Activated CD8-positive, alpha-beta memory T cell treated with anti-CD3 and anti-CD28 coated beads for 36 hours (primary cell): ENCODE data around the gene ARHGEF6. TPM values are rescaled to one million over a fixed set of nuclear protein-coding genes. Genes with fewer than 3 reads are reported as not detected.
"Not testable (repeated sequence)": the region's sequence is repeated elsewhere in the genome, so short reads cannot be mapped to it uniquely, and the experiment has no call there.

ENCODE experiments used
- CTCF ChIA-PET: fragments of 350-600 bp; sonication (Branson Sonifier 250); formaldehyde crosslinking; loops from one replicate; lab custom pipeline; 2021; ENCODE audit warnings: antibody characterized with exemption; lab: Charles Lee
- POLR2A ChIA-PET: fragments of 350-600 bp; sonication (Branson Sonifier 250); formaldehyde crosslinking; loops from one replicate; lab custom pipeline; 2021; ENCODE audit warnings: antibody characterized with exemption; lab: Charles Lee
- total RNA-seq, 2 experiments: library from RNA; stranded (reverse); gene quantifications; one replicate each; pipeline ENCODE4 v1.2.3, GENCODE V29; 2021

Gene ARHGEF6
- total RNA-seq, 2 experiments from 2014 or later = 30.9 to 31.4 TPM

- ChIA-PET CTCF (no interaction called here), POLR2A (no interaction called here)
Measured at GRCh38 chrX:136794080-136794479, 13.3 kb upstream of the ARHGEF6 start.

- POLR2A ChIA-PET = no interaction called here
- CTCF ChIA-PET = no interaction called here
Measured at GRCh38 chrX:136789856-136790255, 9.1 kb upstream of the ARHGEF6 start.

DNA sequence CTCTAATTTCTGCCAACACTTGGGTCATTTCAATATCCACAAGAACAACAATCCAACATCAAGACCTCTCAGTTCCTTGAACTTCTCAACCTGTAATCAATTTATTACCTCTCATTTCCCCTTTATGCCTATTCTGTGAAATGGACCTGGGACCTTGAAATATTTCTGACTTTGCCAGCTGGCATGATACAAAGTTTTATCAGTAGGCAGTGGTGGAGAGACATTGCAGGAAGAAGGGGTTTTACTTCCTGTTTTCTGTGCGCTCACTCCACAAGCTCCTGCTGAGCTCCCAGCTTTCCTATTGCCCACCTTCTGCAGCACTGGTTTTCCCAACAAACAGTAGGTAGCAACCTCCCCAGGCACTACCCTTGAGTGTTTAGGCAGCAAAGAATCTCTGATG is 3.5 kb upstream of the ARHGEF6 start:
- ChIA-PET POLR2A (no interaction called here), CTCF (no interaction called here)

GRCh38 chrX:136783159-136783558 is 2.4 kb upstream of the ARHGEF6 start:
- ChIA-PET POLR2A (no interaction called here), CTCF (no interaction called here)

DNA sequence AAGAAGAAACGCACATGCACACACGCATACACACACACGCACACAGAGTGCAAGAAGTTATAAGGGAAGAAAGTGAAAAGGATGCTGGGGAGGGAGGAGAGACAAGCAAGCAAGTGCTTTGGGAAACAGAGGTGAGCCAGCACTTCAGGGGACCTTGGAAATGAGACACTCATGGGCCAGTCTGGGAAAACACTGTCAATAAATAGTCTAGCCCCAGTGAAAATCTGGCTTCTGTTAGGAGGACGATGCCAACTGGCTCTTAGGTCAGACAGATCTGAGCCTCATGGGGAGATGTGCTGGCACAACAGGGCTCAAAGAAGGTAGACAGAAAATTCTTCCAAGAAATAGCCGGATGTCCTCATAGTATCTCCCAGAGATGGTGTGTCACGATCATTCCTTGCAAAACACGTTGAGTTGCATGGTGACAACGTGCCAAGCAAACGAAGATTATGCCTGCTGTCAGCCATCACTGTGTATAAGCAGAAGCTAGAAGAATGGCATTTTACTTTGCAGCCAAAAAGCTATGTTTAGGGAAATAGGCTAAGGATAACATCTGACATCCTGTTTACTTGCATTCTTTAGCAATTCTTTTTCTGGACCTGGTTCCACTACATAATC is 557 bp upstream of the ARHGEF6 start:
- ChIA-PET POLR2A (interaction anchor here (1.3 to 2.2 kb wide), 2 partner anchors 13 to 99 kb away, joined by 3 to 7 read pairs; partner anchors contain the start of gene RBMX), CTCF (no interaction called here)

GRCh38 chrX:136780241-136780640 is 491 bp downstream of the ARHGEF6 start:
- ChIA-PET CTCF (no interaction called here), POLR2A (interaction anchor here (0.6 to 2.2 kb wide), 2 partner anchors 12 to 32 kb away, joined by 4 to 7 read pairs; no protein-coding TSS in a partner anchor)

DNA sequence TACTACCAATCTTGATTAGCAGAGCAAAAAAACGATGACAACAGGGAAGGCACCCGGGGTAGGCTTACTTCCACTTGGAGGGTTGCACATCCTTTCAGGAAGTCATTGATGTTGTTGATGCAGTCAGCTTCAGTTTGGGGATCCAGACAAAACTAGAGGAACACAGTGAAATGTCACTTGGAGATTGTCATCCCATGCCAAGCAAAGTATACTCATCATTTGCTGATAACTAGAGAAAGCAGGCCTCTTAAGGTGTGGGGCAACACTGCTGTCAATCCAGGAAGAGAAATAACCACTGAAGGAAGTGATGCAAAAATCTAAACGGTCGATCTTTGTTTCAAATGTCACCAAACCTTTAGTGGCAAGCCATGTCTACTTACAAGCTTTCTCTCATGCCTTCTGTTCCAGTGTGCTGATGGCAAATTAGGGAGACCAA is 1.4 kb downstream of the ARHGEF6 start:
- ChIA-PET CTCF (no interaction called here), POLR2A (interaction anchor here (2.2 kb wide), 1 partner anchor 12 kb away, joined by 7 read pairs; no protein-coding TSS in a partner anchor)

DNA sequence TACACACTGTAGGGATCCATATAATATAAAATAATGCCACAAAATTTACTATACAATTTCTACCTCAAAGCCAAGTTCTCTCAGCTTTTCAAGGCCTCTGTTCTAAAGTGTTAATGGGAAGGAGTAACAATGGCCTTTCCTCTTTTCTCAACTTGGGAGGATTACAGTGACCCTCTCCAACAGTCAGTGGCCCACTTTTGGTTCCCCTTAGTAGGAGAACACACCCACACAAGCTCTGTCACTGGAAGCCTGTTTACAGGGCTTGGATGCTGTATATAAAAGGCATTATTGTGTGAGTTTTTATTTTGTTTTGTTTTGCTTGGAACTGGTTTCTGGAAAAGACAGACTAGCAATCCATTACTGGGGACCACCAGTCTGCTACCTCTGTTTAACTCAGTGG is 1.8 kb downstream of the ARHGEF6 start:
- POLR2A ChIA-PET = interaction anchor here (0.7 to 2.2 kb wide), 2 partner anchors 11 to 15 kb away, joined by 3 to 7 read pairs; no protein-coding TSS in a partner anchor
- CTCF ChIA-PET = no interaction called here

GRCh38 chrX:136778020-136778419 is 2.7 kb downstream of the ARHGEF6 start:
- CTCF ChIA-PET = no interaction called here
- POLR2A ChIA-PET = interaction anchor here (0.7 kb wide), 1 partner anchor 14 kb away, joined by 3 read pairs; no protein-coding TSS in a partner anchor

GRCh38 chrX:136773648-136774047 is 7.1 kb downstream of the ARHGEF6 start:
- ChIA-PET CTCF (no interaction called here), POLR2A (no interaction called here)

- CTCF ChIA-PET = interaction anchor here (1.0 kb wide), 1 partner anchor 153 kb away, joined by 3 read pairs; no protein-coding TSS in a partner anchor
- POLR2A ChIA-PET = not testable (repeated sequence)
Measured at GRCh38 chrX:136771869-136772268, 8.9 kb downstream of the ARHGEF6 start.

DNA sequence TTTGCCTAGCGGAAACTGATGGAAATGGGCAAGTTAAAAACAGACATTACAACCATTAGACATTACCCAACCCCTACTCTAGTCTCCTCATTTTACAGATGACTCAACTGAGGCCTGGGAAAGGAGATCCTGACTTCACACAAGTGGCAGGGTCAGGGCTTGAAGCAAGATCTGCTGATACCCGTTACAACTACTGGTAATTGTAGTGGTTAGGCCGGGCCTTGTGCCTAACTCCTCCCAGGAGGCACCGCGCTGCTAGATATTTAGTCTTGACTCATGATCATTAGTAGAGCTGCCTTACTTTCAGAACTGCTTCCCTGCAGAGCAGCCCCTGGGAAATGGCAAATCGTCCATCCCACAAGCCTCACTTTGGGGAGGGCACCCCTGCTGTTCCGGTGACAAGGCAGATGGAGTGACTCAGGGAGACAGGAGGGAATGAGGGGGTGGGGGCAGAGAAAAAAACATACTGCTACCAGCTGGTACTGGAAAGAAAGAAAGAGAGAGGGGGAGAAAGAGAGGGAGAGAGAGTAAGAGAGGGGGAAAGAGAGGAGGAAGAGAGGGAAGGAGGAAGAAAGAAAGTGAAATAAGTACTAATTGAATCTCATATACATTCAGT is 12.2 kb downstream of the ARHGEF6 start:
- ChIA-PET POLR2A (interaction anchor here (0.7 to 1.9 kb wide), 5 partner anchors 12 to 99 kb away, joined by 3 to 8 read pairs (median 6); partner anchors contain the start of gene ARHGEF6), CTCF (no interaction called here)

GRCh38 chrX:136767104-136767941 is 13.4 kb downstream of the ARHGEF6 start:
- POLR2A ChIA-PET = interaction anchor here (0.6 to 1.9 kb wide), 7 partner anchors 11 to 270 kb away, joined by 3 to 8 read pairs (median 4); partner anchors contain the start of genes ARHGEF6 and HTATSF1
- CTCF ChIA-PET = interaction anchor here (2.0 kb wide), 1 partner anchor 15 kb away, joined by 7 read pairs; no protein-coding TSS in a partner anchor

DNA sequence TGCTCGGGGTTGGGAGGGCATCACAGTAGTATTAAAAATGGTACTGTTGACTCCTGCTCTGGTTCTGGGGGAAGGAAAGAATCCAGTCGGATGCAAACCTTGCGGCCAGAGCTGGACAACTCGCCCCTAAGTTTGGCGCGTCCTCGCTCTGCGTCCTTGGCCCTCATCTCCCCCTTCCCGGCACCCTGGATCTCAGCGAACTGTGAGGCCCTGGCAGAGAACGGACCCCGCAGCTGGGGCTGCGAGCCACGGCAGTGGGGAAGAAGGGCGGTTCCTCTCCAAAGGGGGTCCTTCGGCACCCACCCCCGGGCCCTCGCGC is 14.0 kb downstream of the ARHGEF6 start:
- POLR2A ChIA-PET = interaction anchor here (0.6 kb wide), 3 partner anchors 14 to 270 kb away, joined by 3 to 5 read pairs (median 4); partner anchors contain the start of gene HTATSF1
- CTCF ChIA-PET = interaction anchor here (2.0 kb wide), 1 partner anchor 14 kb away, joined by 7 read pairs; no protein-coding TSS in a partner anchor

DNA sequence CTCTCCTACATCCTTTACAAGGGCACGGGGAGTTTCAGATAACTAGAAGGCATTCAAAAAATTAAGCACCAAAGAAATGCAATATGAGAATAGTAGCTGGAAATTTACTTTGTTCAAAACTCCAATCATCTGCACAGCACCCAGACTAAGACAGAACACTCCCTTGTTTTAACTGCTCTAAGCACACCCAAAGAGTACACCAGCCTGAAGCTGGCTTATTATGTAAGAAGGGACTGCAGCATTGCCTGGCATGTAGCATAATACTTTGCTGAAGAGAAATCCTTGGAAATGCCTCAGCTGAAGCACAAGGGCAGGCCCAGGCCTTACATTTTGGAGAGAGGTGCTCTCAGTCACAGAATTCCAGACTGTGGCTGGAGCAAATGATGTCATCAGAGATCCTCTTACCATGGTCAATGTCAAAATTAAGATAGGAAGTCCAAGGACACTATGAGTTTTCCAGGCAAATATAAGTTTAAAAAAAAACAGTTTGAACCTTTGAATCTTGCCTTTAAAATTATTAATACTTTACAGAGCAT is 14.8 kb downstream of the ARHGEF6 start:
- POLR2A ChIA-PET = no interaction called here
- CTCF ChIA-PET = interaction anchor here (0.9 to 2.0 kb wide), 2 partner anchors 13 to 160 kb away, joined by 4 to 7 read pairs; no protein-coding TSS in a partner anchor

- POLR2A ChIA-PET = interaction anchor here (0.5 to 0.7 kb wide), 2 partner anchors 14 to 139 kb away, joined by 3 read pairs; no protein-coding TSS in a partner anchor
- CTCF ChIA-PET = no interaction called here
Measured at GRCh38 chrX:136764206-136764605, 16.5 kb downstream of the ARHGEF6 start.

DNA sequence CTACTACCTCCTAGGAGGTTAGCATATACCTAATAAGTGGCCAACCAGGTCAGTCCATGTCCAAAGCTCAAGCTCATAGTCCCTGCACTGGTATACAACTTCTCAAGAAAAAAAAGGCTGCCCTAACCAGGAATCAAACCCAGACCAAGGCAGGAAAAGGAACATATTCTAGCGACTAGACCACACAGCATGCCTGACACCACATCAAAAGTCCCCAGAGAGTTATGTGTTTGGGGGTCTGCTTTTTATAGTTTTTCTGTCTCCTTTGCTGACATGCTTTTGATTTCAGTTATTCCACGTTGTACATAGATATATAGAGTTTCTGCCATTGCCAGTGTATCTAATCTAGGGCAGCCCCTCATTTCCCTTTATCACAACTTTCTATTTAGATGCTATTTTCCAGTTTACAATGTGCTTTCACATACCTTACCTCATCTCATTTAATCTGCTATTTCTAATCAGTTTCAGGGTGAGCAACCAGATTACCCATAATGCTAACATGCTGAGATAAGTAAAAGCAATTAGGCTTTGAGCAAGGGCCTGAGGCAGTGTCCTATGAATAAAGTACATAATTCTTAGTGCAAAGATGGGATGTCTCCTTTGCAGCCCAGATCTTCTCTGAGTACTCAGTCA is 17.8 kb downstream of the ARHGEF6 start:
- CTCF ChIA-PET = no interaction called here
- POLR2A ChIA-PET = interaction anchor here (0.6 kb wide), 1 partner anchor 9 kb away, joined by 4 read pairs; no protein-coding TSS in a partner anchor

- CTCF ChIA-PET = no interaction called here
- POLR2A ChIA-PET = no interaction called here
Measured at GRCh38 chrX:136761421-136761820, 19.3 kb downstream of the ARHGEF6 start.

GRCh38 chrX:136759968-136760367 is 20.8 kb downstream of the ARHGEF6 start:
- ChIA-PET POLR2A (no interaction called here), CTCF (no interaction called here)
